HUDEP-2 (cell line): Measurements from ENCODE around the gene CPNE9.

Experiments
- DNase-seq, 76 experiments: peaks; one replicate each; lab custom pipeline; 2025; ENCODE audit not compliant: unreplicated experiment in 76 of 76; lab: John Stamatoyannopoulos, UW

The CPNE9 gene

GRCh38 chr3:9686050-9686550, 17.5 kb upstream of the CPNE9 start:
- DNase-seq: peak in 3 of 76 experiments; percentile 1 to 12 (median 9)

DNA sequence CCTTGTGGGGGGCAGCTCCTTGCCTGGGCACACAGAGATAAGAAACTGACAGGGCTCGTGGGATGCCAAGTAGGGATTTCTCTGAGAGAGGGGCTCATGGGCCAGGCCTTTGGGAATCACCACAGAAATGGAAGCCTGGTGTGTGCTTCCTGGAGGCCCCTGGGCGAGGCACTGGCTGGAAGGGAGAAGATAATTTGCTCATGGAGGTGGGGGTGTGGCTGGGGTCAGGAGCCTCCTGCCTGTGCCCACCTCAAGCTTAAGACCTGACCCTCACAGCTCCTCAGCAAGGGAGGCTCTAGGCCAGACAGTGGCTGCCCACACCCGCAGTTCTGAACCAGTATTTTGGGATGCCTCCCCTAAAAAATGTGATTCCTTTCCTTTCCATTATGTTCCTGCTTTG, 16.9 kb upstream of the CPNE9 start:
- DNase-seq: no peak

- DNase-seq: no peak
These were observed 16.1 kb upstream of the CPNE9 start for GRCh38 chr3:9687514-9687913.

DNA sequence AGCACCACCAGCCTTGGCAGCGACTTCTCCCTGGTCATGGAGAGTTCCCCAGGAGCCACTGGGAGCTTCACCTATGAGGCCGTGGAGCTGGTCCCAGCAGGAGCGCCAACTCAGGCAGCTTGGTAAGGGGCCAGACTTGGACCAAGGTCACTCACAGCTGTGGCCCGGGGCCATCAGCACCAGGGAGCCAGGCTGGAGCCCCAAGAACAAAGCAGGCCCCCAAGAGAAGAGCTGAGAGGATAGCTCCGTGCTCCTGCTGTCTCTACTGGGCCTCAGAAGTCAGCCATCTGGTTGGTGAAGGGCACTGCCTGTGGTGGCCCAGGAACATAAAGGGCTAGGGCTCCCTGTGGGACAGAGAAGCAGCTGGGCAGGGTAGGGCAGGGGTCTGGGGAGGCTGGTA, 14.7 kb upstream of the CPNE9 start:
- no peak for DNase-seq

GRCh38 chr3:9689757-9690156, 13.9 kb upstream of the CPNE9 start:
- no peak for DNase-seq

- peak in 43 of 76 experiments; percentile 7 to 70 (median 28) for DNase-seq
These were observed 12.9 kb upstream of the CPNE9 start for GRCh38 chr3:9690451-9691450.

GRCh38 chr3:9691636-9692035, 12.0 kb upstream of the CPNE9 start:
- DNase-seq: no peak

GRCh38 chr3:9692416-9692815, 11.2 kb upstream of the CPNE9 start:
- DNase-seq: no peak

DNA sequence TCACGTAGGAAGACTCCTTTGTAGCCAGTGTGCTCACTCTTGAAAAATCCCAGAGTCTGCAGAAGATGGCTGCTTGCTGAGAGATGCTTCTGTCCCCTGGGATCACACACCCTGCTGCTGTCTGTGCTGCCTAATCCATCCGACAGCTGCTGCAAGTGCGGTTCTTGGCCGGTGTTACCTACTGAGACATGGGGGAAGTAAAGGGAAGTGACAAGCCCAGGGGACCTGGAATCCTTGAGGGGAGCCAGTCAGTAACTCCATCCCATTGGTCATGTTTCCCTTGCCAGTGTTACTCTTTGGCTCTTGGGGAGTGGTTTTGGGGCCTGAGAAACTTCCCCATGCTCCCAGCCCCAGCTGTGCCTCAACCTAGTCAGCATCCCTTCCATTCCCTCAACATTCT, 8.3 kb upstream of the CPNE9 start:
- DNase-seq: no peak

GRCh38 chr3:9695746-9696145, 7.9 kb upstream of the CPNE9 start:
- no peak for DNase-seq

GRCh38 chr3:9696480-9697220, 7.0 kb upstream of the CPNE9 start:
- no peak for DNase-seq

DNA sequence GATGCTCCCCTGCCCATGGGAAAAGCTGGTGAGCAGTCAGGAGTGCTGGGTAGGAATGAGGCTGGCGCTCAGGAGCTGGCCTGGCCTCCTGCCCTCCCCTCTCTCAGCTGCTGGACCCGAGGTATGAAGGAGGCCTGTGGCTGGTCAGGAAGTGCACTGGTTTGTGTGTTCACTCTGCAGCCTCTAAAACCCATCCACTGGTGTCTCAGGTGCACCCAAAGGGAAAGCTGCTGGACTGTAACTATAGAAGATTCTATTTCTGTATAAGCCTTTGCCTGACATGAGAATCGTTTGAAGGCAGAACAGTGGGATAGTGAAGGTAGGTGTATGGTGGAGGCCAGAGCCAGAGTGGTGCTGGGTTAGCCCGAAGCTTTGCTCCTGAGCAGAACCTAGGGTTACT, 5.7 kb upstream of the CPNE9 start:
- DNase-seq: no peak

GRCh38 chr3:9698293-9698692, 5.3 kb upstream of the CPNE9 start:
- no peak for DNase-seq

- no peak for DNase-seq
These were observed 3.1 kb upstream of the CPNE9 start for GRCh38 chr3:9700536-9700935.

GRCh38 chr3:9701006-9701405, 2.6 kb upstream of the CPNE9 start:
- no peak for DNase-seq

GRCh38 chr3:9701711-9702110, 1.9 kb upstream of the CPNE9 start:
- DNase-seq: no peak

- no peak for DNase-seq
These were observed 393 bp upstream of the CPNE9 start for GRCh38 chr3:9703240-9703639.

DNA sequence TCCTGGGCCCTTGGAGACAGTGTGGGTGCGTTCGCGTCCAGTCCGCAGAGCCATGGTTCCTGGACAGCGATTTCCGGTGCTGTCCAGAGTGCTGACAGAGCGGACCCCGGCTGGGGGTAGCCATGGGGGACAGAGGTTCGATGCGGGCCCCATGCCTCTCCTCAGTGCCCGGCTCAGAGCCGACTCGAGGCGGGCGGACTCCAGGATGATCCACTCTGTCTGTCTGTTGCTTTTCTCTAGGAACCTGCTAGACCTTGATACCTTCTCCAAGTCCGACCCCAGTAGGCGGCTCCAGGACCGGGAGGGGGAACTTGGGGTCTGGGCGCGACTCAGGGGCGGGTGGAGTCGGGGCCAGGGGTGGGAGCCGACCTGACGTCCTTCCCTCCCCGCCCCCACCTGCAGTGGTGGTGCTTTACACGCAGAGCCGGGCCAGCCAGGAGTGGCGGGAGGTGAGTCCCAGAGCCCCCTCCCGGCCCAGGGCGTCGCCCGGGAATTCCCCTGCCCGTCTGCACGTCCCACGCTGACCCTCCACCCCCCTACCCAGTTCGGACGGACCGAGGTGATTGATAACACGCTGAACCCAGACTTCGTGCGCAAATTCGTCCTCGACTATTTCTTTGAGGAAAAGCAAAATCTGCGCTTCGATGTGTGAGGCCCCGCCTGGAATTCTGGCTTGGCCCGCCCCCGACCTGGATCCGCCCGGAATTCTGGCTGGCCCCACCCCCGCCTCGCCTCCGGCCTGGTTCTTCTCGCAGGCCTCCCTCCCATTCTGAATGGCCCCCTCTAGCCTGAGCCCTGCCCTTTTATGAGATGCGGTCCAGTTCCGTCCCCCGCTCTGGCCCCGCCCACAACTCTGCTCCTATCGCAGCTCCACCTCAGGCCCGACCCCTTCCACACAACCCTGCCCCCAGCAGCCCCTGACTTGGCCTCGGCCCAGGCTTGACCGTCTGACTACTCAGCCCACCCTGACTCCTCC, 1.0 kb downstream of the CPNE9 start:
- DNase-seq: peak in 17 of 76 experiments; percentile 5 to 42 (median 14)

DNA sequence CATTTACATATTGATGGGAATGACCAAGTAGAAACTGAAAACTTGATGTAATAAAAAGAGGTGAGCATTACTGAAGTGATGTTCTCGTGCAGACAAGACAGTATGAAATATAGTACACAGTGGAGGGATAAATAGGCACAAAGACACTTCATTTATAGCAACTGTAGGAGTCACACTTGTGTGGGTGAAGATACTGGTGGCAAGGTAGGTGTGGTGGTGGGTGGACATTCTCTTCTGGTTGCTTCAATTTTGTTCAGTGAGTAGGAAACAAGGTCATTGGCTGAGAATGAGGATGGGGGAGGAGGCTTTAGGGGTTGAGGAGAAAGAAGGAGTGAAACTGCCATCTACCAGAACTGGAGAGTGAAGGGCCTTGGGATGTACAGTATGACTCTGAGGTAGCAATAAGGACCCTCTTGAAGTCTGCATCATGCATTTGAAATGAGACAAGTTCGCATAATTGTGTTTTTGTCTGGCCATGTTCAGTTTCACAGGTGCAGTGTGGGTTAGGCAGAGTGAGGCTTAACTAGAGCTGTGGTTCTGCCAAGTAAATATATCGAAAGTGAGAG, 6.6 kb downstream of the CPNE9 start:
- DNase-seq: no peak

DNA sequence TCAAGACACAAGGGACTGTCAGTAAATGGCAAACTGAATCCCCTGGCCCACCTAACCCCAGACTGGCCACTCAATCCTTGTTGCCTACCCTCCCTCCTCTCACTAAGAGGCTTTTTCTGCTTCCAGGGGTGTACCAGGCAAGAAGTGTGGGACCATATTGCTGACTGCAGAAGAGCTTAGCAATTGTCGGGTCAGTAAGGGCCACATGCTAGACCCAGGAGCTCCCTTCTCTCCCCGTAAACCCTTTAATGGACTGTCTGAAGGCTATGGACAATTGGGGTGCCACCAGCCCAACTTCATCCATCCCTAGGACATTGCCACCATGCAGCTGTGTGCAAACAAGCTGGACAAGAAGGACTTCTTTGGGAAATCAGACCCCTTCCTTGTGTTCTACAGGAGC, 8.8 kb downstream of the CPNE9 start:
- no peak for DNase-seq
